Hepatocyte (in vitro differentiated cells): ENCODE data around the gene CRB1. TPM values are rescaled to one million over a fixed set of nuclear protein-coding genes. Genes with fewer than 3 reads are reported as not detected.

Experiments used
- DNase-seq: peaks from one replicate; pipeline ENCODE4 v3.0.0-alpha.2; 2016; ENCODE audit warnings: low spot score
- H2AFZ ChIP-seq: fragments of 200-600 bp; sonication (generic); 2 replicates; pipeline ENCODE4 v1.6.0; 2016; ENCODE audit warnings: antibody characterized with exemption, mild to moderate bottlenecking
- H3K27ac ChIP-seq: fragments of 200-600 bp; sonication (generic); 2 replicates; pipeline ENCODE4 v1.5.1; 2016; ENCODE audit warnings: mild to moderate bottlenecking
- H3K27me3 ChIP-seq: fragments of 200-600 bp; sonication (generic); 2 replicates; pipeline ENCODE4 v1.6.1; 2016
- H3K36me3 ChIP-seq: fragments of 200-600 bp; sonication (generic); replicated peaks from 2 replicates; pipeline ENCODE4 v1.5.1; 2016; ENCODE audit warnings: low read depth; ENCODE audit not compliant: insufficient read depth
- H3K4me1 ChIP-seq: fragments of 200-600 bp; sonication (generic); 2 replicates; pipeline ENCODE4 v1.5.1; 2016; ENCODE audit warnings: mild to moderate bottlenecking, moderate library complexity; ENCODE audit not compliant: insufficient read depth
- H3K4me2 ChIP-seq: fragments of 200-600 bp; sonication (generic); 2 replicates; pipeline ENCODE4 v1.6.0; 2016
- H3K4me3 ChIP-seq: fragments of 200-600 bp; sonication (generic); 2 replicates; pipeline ENCODE4 v1.5.1; 2016; ENCODE audit warnings: mild to moderate bottlenecking
- H3K79me2 ChIP-seq: fragments of 200-600 bp; sonication (generic); 2 replicates; pipeline ENCODE4 v1.6.0; 2017; ENCODE audit warnings: mild to moderate bottlenecking
- H3K9me2 ChIP-seq: fragments of 200-600 bp; sonication (generic); replicated peaks from 2 replicates; pipeline ENCODE4 v1.6.0; 2017; ENCODE audit warnings: mild to moderate bottlenecking; ENCODE audit not compliant: insufficient read depth
- H3K9me3 ChIP-seq: fragments of 200-600 bp; sonication (generic); 2 replicates; pipeline ENCODE4 v1.5.1; 2016; ENCODE audit warnings: low read depth, mild to moderate bottlenecking
- H4K20me1 ChIP-seq: fragments of 200-600 bp; sonication (generic); 2 replicates; pipeline ENCODE4 v1.6.0; 2016; ENCODE audit warnings: mild to moderate bottlenecking; ENCODE audit not compliant: insufficient read depth, poor library complexity, severe bottlenecking
- CTCF ChIP-seq: fragments of 200-600 bp; sonication (generic); IDR thresholded peaks from 2 replicates; pipeline ENCODE4 v1.5.1; 2016; ENCODE audit warnings: antibody characterized with exemption, mild to moderate bottlenecking; ENCODE audit not compliant: poor library complexity
- EZH2 ChIP-seq: fragments of 200-600 bp; sonication (generic); IDR thresholded peaks from 2 replicates; pipeline ENCODE4 v1.6.1; 2016; ENCODE audit warnings: antibody characterized with exemption, mild to moderate bottlenecking, borderline replicate concordance
- EZH2phosphoT487 ChIP-seq: fragments of 200-600 bp; sonication (generic); IDR thresholded peaks from one replicate; pipeline ENCODE4 v1.6.1; 2018; ENCODE audit warnings: antibody characterized with exemption, mild to moderate bottlenecking, low read depth, moderate library complexity; ENCODE audit not compliant: unreplicated experiment, severe bottlenecking
- WGBS: methylation state at CpG from one replicate; pipeline ENCODE4 v1.1.6; 2016; ENCODE audit warnings: low lambda C conversion rate; ENCODE audit errors: missing lambda C conversion rate; 5-methylcytosine and 5-hydroxymethylcytosine counted together
- polyA plus RNA-seq: library from polyadenylated mRNA; unstranded; fragments of >200 nt; fragmentation: Nextera tagmentation; extraction: Ambion mirVana; gene quantifications from 2 replicates; pipeline ENCODE4 v1.2.1, GENCODE V29; 2016
- total RNA-seq: library from RNA; depleted of rRNA; stranded (reverse); fragments of >200 nt; gene quantifications from 2 replicates; pipeline ENCODE4 v1.2.3, GENCODE V29; 2014

The CRB1 gene
- total and polyA plus RNA-seq, 2 experiments from 2014 or later: 0.30 TPM; not detected in 1

- H3K27ac ChIP-seq: no peak overlapping the region
These were observed 17.6 kb downstream of the CRB1 start for GRCh38 chr1:197285526-197286205.

GRCh38 chr1:197286634-197287033 is 18.6 kb downstream of the CRB1 start:
- Histone ChIP-seq H3K4me2 (no peak overlapping the region), H3K79me2 (no peaks in the 10 kb centered on the region), H3K36me3 (no peaks in the 10 kb centered on the region), H3K9me3 (no peaks in the 10 kb centered on the region), H4K20me1 (no peaks in the 10 kb centered on the region), H3K9me2 (no peaks in the 10 kb centered on the region), H3K4me3 (no peak overlapping the region), H3K27ac (no peak overlapping the region), H3K27me3 (no peaks in the 10 kb centered on the region), H2AFZ (no peak overlapping the region), H3K4me1 (no peaks in the 10 kb centered on the region)
- no peak for DNase-seq
- TF ChIP-seq EZH2phosphoT487: no peak
- no peak for TF ChIP-seq CTCF
- no peak for TF ChIP-seq EZH2
- WGBS: 94% methylated on average over 1 of the region's 1 CpG

More at GRCh38 chr1:197285526-197286205, 17.6 kb downstream of the CRB1 start:
- Histone ChIP-seq H3K4me1 (no peaks in the 10 kb centered on the region), H3K79me2 (no peaks in the 10 kb centered on the region), H3K27me3 (no peaks in the 10 kb centered on the region), H3K9me3 (no peaks in the 10 kb centered on the region), H3K36me3 (no peaks in the 10 kb centered on the region), H3K9me2 (no peaks in the 10 kb centered on the region), H3K4me2 (no peak overlapping the region), H4K20me1 (no peaks in the 10 kb centered on the region), H3K4me3 (no peak overlapping the region), H2AFZ (no peak overlapping the region)
- WGBS: 63% methylated on average over 4 of the region's 4 CpGs
- TF ChIP-seq CTCF (no peak), EZH2 (no peak), EZH2phosphoT487 (no peak)
- peak; percentile 42 for DNase-seq

GRCh38 chr1:197287863-197288262 is 19.8 kb downstream of the CRB1 start:
- H3K9me3 ChIP-seq: no peaks in the 10 kb centered on the region
- H2AFZ ChIP-seq: no peak overlapping the region
- no peaks in the 10 kb centered on the region for H3K4me1 ChIP-seq
- H3K4me2 ChIP-seq: no peak overlapping the region
- no peaks in the 10 kb centered on the region for H3K27me3 ChIP-seq
- TF ChIP-seq EZH2phosphoT487 (no peak), EZH2 (no peak), CTCF (no peak)
- no peaks in the 10 kb centered on the region for H3K36me3 ChIP-seq
- H3K9me2 ChIP-seq: no peaks in the 10 kb centered on the region
- no peak overlapping the region for H3K4me3 ChIP-seq
- H3K79me2 ChIP-seq: no peaks in the 10 kb centered on the region
- DNase-seq: no peak
- H3K27ac ChIP-seq: no peak overlapping the region
- WGBS: 70% methylated on average over 4 of the region's 4 CpGs
- no peaks in the 10 kb centered on the region for H4K20me1 ChIP-seq

- no peaks in the 10 kb centered on the region for H3K79me2 ChIP-seq
- no peak overlapping the region for H3K4me2 ChIP-seq
- no peak overlapping the region for H2AFZ ChIP-seq
- H3K36me3 ChIP-seq: no peaks in the 10 kb centered on the region
- H4K20me1 ChIP-seq: no peaks in the 10 kb centered on the region
- TF ChIP-seq EZH2: no peak
- TF ChIP-seq EZH2phosphoT487: no peak
- TF ChIP-seq CTCF: no peak
- no peaks in the 10 kb centered on the region for H3K27me3 ChIP-seq
- H3K9me3 ChIP-seq: no peaks in the 10 kb centered on the region
- H3K27ac ChIP-seq: no peak overlapping the region
- no peak overlapping the region for H3K4me3 ChIP-seq
- H3K9me2 ChIP-seq: no peaks in the 10 kb centered on the region
- no peaks in the 10 kb centered on the region for H3K4me1 ChIP-seq
- DNase-seq: no peak
These were observed 34.7 kb downstream of the CRB1 start for GRCh38 chr1:197302775-197303174.
